ENCODE results near the gene DBF4B. TPM values are rescaled to one million over a fixed set of nuclear protein-coding genes. Genes with fewer than 3 reads are reported as not detected.

DBF4B gene
- total RNA-seq, 4 donors from 2014 or later: 2.6 to 16.5 (median 4.1) TPM

GRCh38 chr17:44772308-44773045, 64.0 kb downstream of the DBF4B start:
- Histone ChIP-seq H3K27me3 (no peaks in the 10 kb centered on the region), H3K27ac (no peak overlapping the region), H3K4me3 (no peak overlapping the region), H3K36me3 (no peaks in the 10 kb centered on the region), H3K4me1 (peaks cover 4 to 21% (median 7%) of the 10 kb centered on the region in 4 donors), H3K9me3 (no peaks in the 10 kb centered on the region)
- no peak for DNase-seq
- TF ChIP-seq POLR2A (IDR thresholded peaks at IDR 0.05) (no peak), CTCF (IDR thresholded peaks at IDR 0.05) (no peak)

GRCh38 chr17:44773140-44773539, 64.7 kb downstream of the DBF4B start:
- Histone ChIP-seq H3K4me1 (peaks cover 4 to 21% (median 7%) of the 10 kb centered on the region in 4 donors), H3K36me3 (no peaks in the 10 kb centered on the region), H3K4me3 (no peak overlapping the region), H3K27ac (no peak overlapping the region), H3K27me3 (no peaks in the 10 kb centered on the region), H3K9me3 (no peaks in the 10 kb centered on the region)
- TF ChIP-seq POLR2A (IDR thresholded peaks at IDR 0.05): no peak
- no peak for TF ChIP-seq CTCF (IDR thresholded peaks at IDR 0.05)
- DNase-seq: no peak

GRCh38 chr17:44774271-44775135, 66.0 kb downstream of the DBF4B start:
- H3K4me1 ChIP-seq: peaks cover 4 to 28% (median 7%) of the 10 kb centered on the region in 4 donors
- H3K27me3 ChIP-seq: no peaks in the 10 kb centered on the region

GRCh38 chr17:44775136-44775837, 66.8 kb downstream of the DBF4B start:
- H3K27ac ChIP-seq: peak overlapping the region in 2 of 4 donors; percentile 38 to 72
- no peaks in the 10 kb centered on the region for H3K9me3 ChIP-seq
- DNase-seq: peak; percentile 98 to 99 (median 99)
- peak overlapping the region; percentile 50 to 74 (median 68) for H3K4me3 ChIP-seq
- no peak for TF ChIP-seq POLR2A (IDR thresholded peaks at IDR 0.05)
- TF ChIP-seq CTCF (IDR thresholded peaks at IDR 0.05): peak in 1 of 6 experiments; percentile 2
- H3K27me3 ChIP-seq: no peaks in the 10 kb centered on the region
- no peaks in the 10 kb centered on the region for H3K36me3 ChIP-seq
- H3K4me1 ChIP-seq: peaks cover 4 to 31% (median 7%) of the 10 kb centered on the region in 4 donors

More at GRCh38 chr17:44774271-44775135, 66.0 kb downstream of the DBF4B start:
- H3K27ac ChIP-seq: peak overlapping the region in 2 of 4 donors; percentile 38 to 72
- no peaks in the 10 kb centered on the region for H3K9me3 ChIP-seq
- peak; percentile 91 to 96 (median 92) for DNase-seq
- H3K36me3 ChIP-seq: no peaks in the 10 kb centered on the region
- peak overlapping the region; percentile 50 to 74 (median 68) for H3K4me3 ChIP-seq
- TF ChIP-seq CTCF (IDR thresholded peaks at IDR 0.05) (peak; percentile 96 to 99 (median 98)), POLR2A (IDR thresholded peaks at IDR 0.05) (no peak)
